ACC112 (cell line): ENCODE measurements around the gene MTTP.

Experiments
- H2AFZ ChIP-seq: fragments of 200-600 bp; sonication (generic); one replicate; pipeline ENCODE4 v1.6.0; 2017; ENCODE audit warnings: antibody characterized with exemption, low read length; ENCODE audit not compliant: unreplicated experiment
- H3K27ac ChIP-seq: fragments of 200-600 bp; sonication (generic); 2 replicates; pipeline ENCODE4 v1.5.1; 2014; ENCODE audit warnings: low read depth, mild to moderate bottlenecking, antibody characterized with exemption, low read length, moderate library complexity
- H3K27me3 ChIP-seq: fragments of 200-600 bp; sonication (generic); 2 replicates; pipeline ENCODE4 v1.6.1; 2014; ENCODE audit warnings: mild to moderate bottlenecking, antibody characterized with exemption, low read length, moderate library complexity, mixed read lengths; ENCODE audit not compliant: insufficient read depth
- H3K36me3 ChIP-seq: fragments of 200-600 bp; sonication (generic); 2 replicates; pipeline ENCODE4 v1.6.1; 2016; ENCODE audit warnings: mild to moderate bottlenecking, antibody characterized with exemption, low read length, moderate library complexity, mixed read lengths; ENCODE audit not compliant: insufficient read depth
- H3K4me1 ChIP-seq: fragments of 200-600 bp; sonication (generic); one replicate; pipeline ENCODE4 v1.6.1; 2016; ENCODE audit warnings: low read length, mixed read lengths; ENCODE audit not compliant: insufficient read depth, unreplicated experiment, control insufficient read depth
- H3K4me3 ChIP-seq: fragments of 200-600 bp; sonication (generic); 2 replicates; pipeline ENCODE4 v1.5.1; 2014; ENCODE audit warnings: mild to moderate bottlenecking, low read depth, low read length
- H3K79me2 ChIP-seq: fragments of 200-600 bp; sonication (generic); one replicate; pipeline ENCODE4 v1.6.0; 2016; ENCODE audit warnings: low read length; ENCODE audit not compliant: control insufficient read depth, unreplicated experiment, insufficient read depth

Gene MTTP

DNA sequence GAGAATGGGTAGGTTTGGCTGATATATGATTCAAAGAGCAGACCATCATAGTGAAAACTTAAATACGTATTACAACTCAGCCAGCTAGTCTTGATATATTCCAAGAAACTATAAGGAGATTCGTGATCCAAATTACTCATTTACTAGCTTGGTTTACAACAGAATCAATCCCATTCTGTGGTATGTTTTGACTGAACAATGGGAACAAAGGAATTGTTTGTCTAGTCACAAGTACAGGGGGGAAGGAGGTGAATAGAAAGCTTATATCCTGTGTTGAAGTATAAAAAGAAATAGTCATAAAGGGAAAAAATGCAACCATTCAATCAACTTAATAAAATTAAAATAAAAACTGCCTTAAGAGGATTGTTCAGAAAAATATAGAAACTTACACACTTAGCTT lies 66.1 kb downstream of the MTTP start:
- Histone ChIP-seq H3K79me2 (no peaks in the 10 kb centered on the region), H3K27me3 (no peaks in the 10 kb centered on the region), H3K4me1 (no peaks in the 10 kb centered on the region), H2AFZ (no peak overlapping the region), H3K36me3 (no peaks in the 10 kb centered on the region), H3K4me3 (no peak overlapping the region), H3K27ac (no peak overlapping the region)

- H2AFZ ChIP-seq, result no peak overlapping the region
These were observed 68.3 kb downstream of the MTTP start for GRCh38 chr4:99642725-99643489.

GRCh38 chr4:99644453-99644852 lies 69.8 kb downstream of the MTTP start:
- Histone ChIP-seq H3K27me3 (no peaks in the 10 kb centered on the region), H2AFZ (no peak overlapping the region), H3K4me1 (no peaks in the 10 kb centered on the region), H3K4me3 (no peak overlapping the region), H3K79me2 (no peaks in the 10 kb centered on the region), H3K27ac (no peak overlapping the region), H3K36me3 (no peaks in the 10 kb centered on the region)

More at GRCh38 chr4:99642725-99643489, 68.3 kb downstream of the MTTP start:
- no peaks in the 10 kb centered on the region for H3K79me2 ChIP-seq
- H3K36me3 ChIP-seq, result no peaks in the 10 kb centered on the region
- H3K4me1 ChIP-seq, result no peaks in the 10 kb centered on the region
- no peaks in the 10 kb centered on the region for H3K27me3 ChIP-seq
- H3K27ac ChIP-seq, result no peak overlapping the region
- no peak overlapping the region for H3K4me3 ChIP-seq

GRCh38 chr4:99645036-99645435 lies 70.4 kb downstream of the MTTP start:
- H3K27me3 ChIP-seq, result no peaks in the 10 kb centered on the region
- no peak overlapping the region for H3K27ac ChIP-seq
- H3K36me3 ChIP-seq, result no peaks in the 10 kb centered on the region
- H3K4me1 ChIP-seq, result no peaks in the 10 kb centered on the region
- no peak overlapping the region for H3K4me3 ChIP-seq
- H2AFZ ChIP-seq, result no peak overlapping the region
- no peaks in the 10 kb centered on the region for H3K79me2 ChIP-seq

- H3K79me2 ChIP-seq, result no peaks in the 10 kb centered on the region
- no peak overlapping the region for H3K27ac ChIP-seq
- no peak overlapping the region for H3K4me3 ChIP-seq
- H2AFZ ChIP-seq, result no peak overlapping the region
- H3K36me3 ChIP-seq, result no peaks in the 10 kb centered on the region
- H3K27me3 ChIP-seq, result no peaks in the 10 kb centered on the region
- H3K4me1 ChIP-seq, result no peaks in the 10 kb centered on the region
These were observed 71.0 kb downstream of the MTTP start for GRCh38 chr4:99645638-99646037.

GRCh38 chr4:99647071-99647470 lies 72.4 kb downstream of the MTTP start:
- no peaks in the 10 kb centered on the region for H3K4me1 ChIP-seq
- no peak overlapping the region for H2AFZ ChIP-seq
- no peaks in the 10 kb centered on the region for H3K27me3 ChIP-seq
- no peak overlapping the region for H3K4me3 ChIP-seq
- H3K79me2 ChIP-seq, result no peaks in the 10 kb centered on the region
- H3K36me3 ChIP-seq, result no peaks in the 10 kb centered on the region
- no peak overlapping the region for H3K27ac ChIP-seq

- Histone ChIP-seq H3K36me3 (no peaks in the 10 kb centered on the region), H3K79me2 (no peaks in the 10 kb centered on the region), H3K4me3 (no peak overlapping the region), H3K27me3 (no peaks in the 10 kb centered on the region), H2AFZ (no peak overlapping the region), H3K4me1 (no peaks in the 10 kb centered on the region), H3K27ac (no peak overlapping the region)
These were observed 73.7 kb downstream of the MTTP start for GRCh38 chr4:99648321-99648720.

- Histone ChIP-seq H3K4me1 (no peaks in the 10 kb centered on the region), H3K79me2 (no peaks in the 10 kb centered on the region), H3K27ac (no peak overlapping the region), H2AFZ (no peak overlapping the region), H3K36me3 (no peaks in the 10 kb centered on the region), H3K27me3 (no peaks in the 10 kb centered on the region), H3K4me3 (no peak overlapping the region)
These were observed 74.6 kb downstream of the MTTP start for GRCh38 chr4:99649208-99649607.

- no peak overlapping the region for H2AFZ ChIP-seq
- peaks cover 2% of the 10 kb centered on the region for H3K4me1 ChIP-seq
- H3K4me3 ChIP-seq, result no peak overlapping the region
- no peaks in the 10 kb centered on the region for H3K27me3 ChIP-seq
- H3K27ac ChIP-seq, result no peak overlapping the region
- H3K79me2 ChIP-seq, result no peaks in the 10 kb centered on the region
- no peaks in the 10 kb centered on the region for H3K36me3 ChIP-seq
These were observed 75.2 kb downstream of the MTTP start for GRCh38 chr4:99649778-99650177.

DNA sequence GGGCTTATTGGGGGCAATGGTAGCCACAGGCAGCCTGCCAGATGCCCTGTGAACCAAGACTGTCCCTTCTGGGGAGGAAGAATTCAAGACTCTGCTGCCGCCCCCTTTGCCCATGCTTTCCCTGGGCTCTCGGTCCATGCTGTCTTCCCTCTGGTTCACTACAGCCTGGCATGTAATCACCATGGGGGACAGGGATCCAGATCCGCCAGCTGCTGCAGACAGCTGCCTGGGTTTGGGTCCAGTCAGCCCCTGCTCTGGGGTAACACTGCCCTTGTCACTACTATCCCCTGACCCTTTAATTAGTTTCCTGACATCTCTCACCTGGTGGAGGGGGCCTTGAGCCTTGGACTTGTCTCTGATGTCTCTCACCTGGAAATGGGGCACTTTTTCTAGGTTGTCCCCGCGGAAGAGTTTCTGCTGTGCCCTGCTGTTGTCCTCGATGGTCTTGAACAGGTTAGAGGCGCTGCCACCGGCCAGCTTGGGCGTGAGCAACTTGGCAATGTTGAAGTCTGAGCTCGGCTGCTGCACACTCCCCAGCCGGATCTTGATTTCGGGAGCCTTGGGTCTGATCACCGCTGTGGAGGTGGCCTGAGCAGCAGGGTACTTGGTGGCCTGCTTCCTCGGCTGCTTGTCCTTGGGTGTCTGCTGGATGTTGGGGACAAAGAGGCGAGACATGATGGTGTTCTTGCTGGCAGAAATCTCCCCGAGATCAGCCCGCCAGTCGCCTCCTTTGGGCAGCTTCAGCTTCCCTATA lies 76.6 kb downstream of the MTTP start:
- Histone ChIP-seq H3K4me3 (no peak overlapping the region), H3K27me3 (no peaks in the 10 kb centered on the region), H2AFZ (no peak overlapping the region), H3K4me1 (peaks cover 11% of the 10 kb centered on the region), H3K79me2 (no peaks in the 10 kb centered on the region), H3K36me3 (no peaks in the 10 kb centered on the region), H3K27ac (no peak overlapping the region)
